GM23338 (cell line): ENCODE measurements around the gene IRAK1. TPM values are rescaled to one million over a fixed set of nuclear protein-coding genes. Genes with fewer than 3 reads are reported as not detected.

Source experiments
- ATAC-seq: fragments of 200-7000 bp; cut with Tn5 transposase; 3 replicates; pipeline ENCODE4 v1.9.1; 2020
- DNase-seq: peaks from one replicate; pipeline ENCODE4 v3.0.0-alpha.2; 2015; ENCODE audit warnings: low spot score
- H2AFZ ChIP-seq: fragments of 200-600 bp; sonication (generic); 2 replicates; pipeline ENCODE4 v1.8.0; 2016; ENCODE audit warnings: antibody characterized with exemption, mild to moderate bottlenecking, moderate library complexity
- H3F3A ChIP-seq: fragments of 200-600 bp; sonication (generic); replicated peaks from 2 replicates; pipeline ENCODE4 v1.8.0; 2017; ENCODE audit warnings: antibody characterized with exemption, mixed run types, low read depth
- H3K27ac ChIP-seq: fragments of 200-600 bp; sonication (generic); 2 replicates; pipeline ENCODE4 v1.6.1; 2016; ENCODE audit warnings: low read depth
- H3K27me3 ChIP-seq: fragments of 200-600 bp; sonication (generic); 2 replicates; pipeline ENCODE4 v1.8.0; 2016; ENCODE audit warnings: mild to moderate bottlenecking, mixed run types, moderate library complexity; ENCODE audit not compliant: insufficient read depth
- H3K36me3 ChIP-seq: fragments of 200-600 bp; sonication (generic); 2 replicates; pipeline ENCODE4 v1.8.0; 2016; ENCODE audit warnings: mild to moderate bottlenecking; ENCODE audit not compliant: insufficient read depth
- H3K4me1 ChIP-seq: fragments of 200-600 bp; sonication (generic); 2 replicates; pipeline ENCODE4 v1.8.0; 2016; ENCODE audit warnings: mild to moderate bottlenecking, moderate library complexity; ENCODE audit not compliant: insufficient read depth
- H3K4me2 ChIP-seq: fragments of 200-600 bp; sonication (generic); 2 replicates; pipeline ENCODE4 v1.7.1; 2017; ENCODE audit warnings: mixed run types
- H3K4me3 ChIP-seq: fragments of 200-600 bp; sonication (generic); 2 replicates; pipeline ENCODE4 v1.6.1; 2016; ENCODE audit warnings: mixed run types
- H3K79me2 ChIP-seq: fragments of 200-600 bp; sonication (generic); replicated peaks from 2 replicates; pipeline ENCODE4 v1.8.0; 2017; ENCODE audit warnings: mild to moderate bottlenecking; ENCODE audit not compliant: insufficient read depth
- H3K9me2 ChIP-seq: fragments of 200-600 bp; sonication (generic); 2 replicates; pipeline ENCODE4 v1.8.0; 2017; ENCODE audit not compliant: insufficient read depth
- H4K20me1 ChIP-seq: fragments of 200-600 bp; sonication (generic); replicated peaks from 2 replicates; pipeline ENCODE4 v1.8.0; 2017; ENCODE audit warnings: mild to moderate bottlenecking; ENCODE audit not compliant: insufficient read depth
- H3K27ac Mint-ChIP-seq: 2 replicates; pipeline ENCODE4 v1.8.0; 2020; ENCODE audit warnings: inconsistent platforms, mild to moderate bottlenecking, moderate library complexity, mixed read lengths
- H3K27me3 Mint-ChIP-seq: 3 replicates; pipeline ENCODE4 v1.8.0; 2022; ENCODE audit warnings: low read depth, mild to moderate bottlenecking, moderate library complexity, mixed read lengths, inconsistent platforms; ENCODE audit not compliant: insufficient read depth, poor library complexity
- H3K36me3 Mint-ChIP-seq: 3 replicates; pipeline ENCODE4 v1.8.0; 2021; ENCODE audit warnings: low read depth, mild to moderate bottlenecking, inconsistent platforms, moderate library complexity, mixed read lengths
- H3K4me1 Mint-ChIP-seq: 3 replicates; pipeline ENCODE4 v1.8.0; 2020; ENCODE audit warnings: mild to moderate bottlenecking, inconsistent platforms, mixed read lengths
- H3K4me3 Mint-ChIP-seq: 3 replicates; pipeline ENCODE4 v1.8.0; 2021; ENCODE audit warnings: moderate library complexity, mild to moderate bottlenecking, inconsistent platforms, mixed read lengths
- H3K9me3 Mint-ChIP-seq: 3 replicates; pipeline ENCODE4 v1.8.0; 2020; ENCODE audit warnings: moderate library complexity, mild to moderate bottlenecking, inconsistent platforms, mixed read lengths
- CREB1 ChIP-seq: fragments of 250-450 bp; sonication (Bioruptor Pico); IDR thresholded peaks from 2 replicates; pipeline ENCODE4 v1.5.0; 2020; ENCODE audit warnings: low read depth, mild to moderate bottlenecking, moderate library complexity
- CTCF ChIP-seq, 2 experiments: fragments of 200-600 bp in 1 of 2; sonication (generic) in 1 of 2; conservative IDR thresholded peaks; 2 replicates each; pipeline versions ENCODE4 v1.5.1 to v1.6.1; 2016 to 2017; ENCODE audit warnings: antibody characterized with exemption in 2 of 2, low read depth in 2 of 2, mild to moderate bottlenecking in 2 of 2, moderate library complexity in 1 of 2
- ETS1 ChIP-seq: IDR thresholded peaks from 2 replicates; pipeline ENCODE4 v1.6.1; 2016; ENCODE audit warnings: antibody characterized with exemption
- EZH2phosphoT487 ChIP-seq: fragments of 200-600 bp; sonication (generic); IDR thresholded peaks from one replicate; pipeline ENCODE4 v1.8.1; 2018; ENCODE audit warnings: antibody characterized with exemption; ENCODE audit not compliant: unreplicated experiment
- JUNB ChIP-seq: IDR thresholded peaks from one replicate; pipeline ENCODE4 v1.6.1; 2016; ENCODE audit warnings: antibody characterized with exemption; ENCODE audit not compliant: unreplicated experiment
- NANOG ChIP-seq: IDR thresholded peaks from 2 replicates; pipeline ENCODE4 v1.6.1; 2016; ENCODE audit warnings: antibody characterized with exemption, borderline replicate concordance
- POLR2AphosphoS5 ChIP-seq: IDR thresholded peaks from 2 replicates; pipeline ENCODE4 v1.6.1; 2016; ENCODE audit warnings: antibody characterized with exemption, low read depth
- REST ChIP-seq: IDR thresholded peaks from one replicate; pipeline ENCODE4 v1.6.1; 2018; ENCODE audit warnings: antibody characterized with exemption; ENCODE audit not compliant: unreplicated experiment
- STAT1 ChIP-seq: IDR thresholded peaks from one replicate; pipeline ENCODE4 v1.6.1; 2016; ENCODE audit warnings: antibody characterized with exemption; ENCODE audit not compliant: unreplicated experiment
- ZNF114 ChIP-seq: fragments of 250-450 bp; sonication (Bioruptor Pico); IDR thresholded peaks from 2 replicates; pipeline ENCODE4 v1.5.0; 2020; ENCODE audit warnings: mild to moderate bottlenecking, moderate library complexity
- ZNF331 ChIP-seq: fragments of 250-450 bp; sonication (Bioruptor Pico); IDR thresholded peaks from 2 replicates; pipeline ENCODE4 v1.5.0; 2020; ENCODE audit warnings: low read depth, mild to moderate bottlenecking, moderate library complexity
- ZNF462 ChIP-seq: fragments of 250-450 bp; sonication (Bioruptor Pico); IDR thresholded peaks from 2 replicates; pipeline ENCODE4 v1.5.0; 2020; ENCODE audit warnings: mild to moderate bottlenecking, moderate library complexity
- polyA plus RNA-seq: library from polyadenylated mRNA; unstranded; fragments of >200 nt; fragmentation: Nextera tagmentation; extraction: Ambion mirVana; gene quantifications from 2 replicates; pipeline ENCODE4 v1.2.1, GENCODE V29; 2016
- total RNA-seq: library from RNA; depleted of rRNA; stranded (reverse); fragments of >200 nt; shearing (Covaris generic); gene quantifications from 2 replicates; pipeline ENCODE4 v1.2.3, GENCODE V29; 2014

IRAK1 gene
- total and polyA plus RNA-seq, 2 experiments from 2014 or later = 21.6 to 38.0 TPM

GRCh38 chrX:154038656-154039055 is 19.0 kb upstream of the IRAK1 start:
- ATAC-seq = no peak
- Mint-ChIP-seq H3K4me1 (peaks cover 50% of the 10 kb centered on the region), H3K27ac (no peak overlapping the region), H3K9me3 (no peaks in the 10 kb centered on the region), H3K4me3 (no peak overlapping the region), H3K27me3 (peaks cover 3% of the 10 kb centered on the region), H3K36me3 (peaks cover 9% of the 10 kb centered on the region; the same call in 1 of the 3 replicates)
- H3K36me3 ChIP-seq = no peaks in the 10 kb centered on the region
- H2AFZ ChIP-seq = no peak overlapping the region
- no peaks in the 10 kb centered on the region for H4K20me1 ChIP-seq
- no peaks in the 10 kb centered on the region for H3K9me2 ChIP-seq
- no peak for TF ChIP-seq CTCF (conservative IDR thresholded peaks at IDR 0.05; ENCODE audit: low read depth in 2 of 2)
- TF ChIP-seq ZNF331 (CRISPR knock-in tag) = no peak
- TF ChIP-seq CREB1 = no peak
- TF ChIP-seq EZH2phosphoT487 = no peak
- no peak for TF ChIP-seq ZNF114 (CRISPR knock-in tag)
- no peak for TF ChIP-seq JUNB
- no peak for TF ChIP-seq NANOG
- no peak for TF ChIP-seq REST
- no peak for TF ChIP-seq STAT1
- no peak for TF ChIP-seq POLR2AphosphoS5
- TF ChIP-seq ETS1 = no peak
- no peak for TF ChIP-seq ZNF462
- no peaks in the 10 kb centered on the region for H3F3A ChIP-seq
- no peak for DNase-seq
- H3K79me2 ChIP-seq = peaks cover 34% of the 10 kb centered on the region
- no peak overlapping the region for H3K27ac ChIP-seq
- no peak overlapping the region for H3K4me3 ChIP-seq
- no peak overlapping the region for H3K4me2 ChIP-seq
- H3K27me3 ChIP-seq = no peaks in the 10 kb centered on the region
- peaks cover 25% of the 10 kb centered on the region; the same call in 1 of the 2 replicates for H3K4me1 ChIP-seq
